Measurements from ENCODE around the gene SLC26A3. TPM values are rescaled to one million over a fixed set of nuclear protein-coding genes. Genes with fewer than 3 reads are reported as not detected.

Gene SLC26A3
- total RNA-seq, 2 donors from 2014 or later = 973 to 1,169 TPM

- Histone ChIP-seq H3K4me3 (no peak overlapping the region), H3K4me1 (no peaks in the 10 kb centered on the region), H3K9ac (ENCODE audit: low read depth in 2 of 2, low read length in 2 of 2) (no peak overlapping the region), H3K9me3 (no peaks in the 10 kb centered on the region), H3K27me3 (no peaks in the 10 kb centered on the region), H3K36me3 (no peaks in the 10 kb centered on the region), H3K27ac (no peak overlapping the region)
- no peak for DNase-seq
- no peak for TF ChIP-seq CTCF (IDR thresholded peaks at IDR 0.05)
- intact Hi-C loops (cut with DNase I) = no loop called here
Observed at GRCh38 chr7:107828540-107828939, 25.5 kb upstream of the SLC26A3 start.

- no peak overlapping the region for H3K27ac ChIP-seq
- H3K4me3 ChIP-seq = no peak overlapping the region
- intact Hi-C loops (cut with DNase I) = no loop called here
- H3K9me3 ChIP-seq = no peaks in the 10 kb centered on the region
- no peaks in the 10 kb centered on the region for H3K27me3 ChIP-seq
- no peaks in the 10 kb centered on the region for H3K36me3 ChIP-seq
- H3K9ac ChIP-seq (ENCODE audit: low read depth in 2 of 2, low read length in 2 of 2) = no peak overlapping the region
- TF ChIP-seq CTCF (IDR thresholded peaks at IDR 0.05) = no peak
- no peaks in the 10 kb centered on the region for H3K4me1 ChIP-seq
- no peak for DNase-seq
Observed at GRCh38 chr7:107827501-107827900, 24.5 kb upstream of the SLC26A3 start.

- Histone ChIP-seq H3K27ac (no peak overlapping the region), H3K27me3 (no peaks in the 10 kb centered on the region), H3K4me1 (no peaks in the 10 kb centered on the region), H3K36me3 (no peaks in the 10 kb centered on the region), H3K9me3 (no peaks in the 10 kb centered on the region), H3K4me3 (no peak overlapping the region), H3K9ac (ENCODE audit: low read depth in 2 of 2, low read length in 2 of 2) (no peak overlapping the region)
- intact Hi-C loops (cut with DNase I) = no loop called here
- no peak for TF ChIP-seq CTCF (IDR thresholded peaks at IDR 0.05)
- DNase-seq = no peak
Observed at GRCh38 chr7:107826451-107826850, 23.4 kb upstream of the SLC26A3 start.

GRCh38 chr7:107824858-107825257 lies 21.8 kb upstream of the SLC26A3 start:
- Histone ChIP-seq H3K27me3 (no peaks in the 10 kb centered on the region), H3K4me1 (no peaks in the 10 kb centered on the region), H3K27ac (no peak overlapping the region), H3K9ac (ENCODE audit: low read depth in 2 of 2, low read length in 2 of 2) (no peak overlapping the region), H3K4me3 (no peak overlapping the region), H3K9me3 (no peaks in the 10 kb centered on the region), H3K36me3 (no peaks in the 10 kb centered on the region)
- DNase-seq = no peak
- intact Hi-C loops (cut with DNase I) = no loop called here
- TF ChIP-seq CTCF (IDR thresholded peaks at IDR 0.05) = no peak

- intact Hi-C loops (cut with DNase I) = no loop called here
- H3K4me1 ChIP-seq = no peaks in the 10 kb centered on the region
- TF ChIP-seq CTCF (IDR thresholded peaks at IDR 0.05) = no peak
- no peak overlapping the region for H3K4me3 ChIP-seq
- H3K27me3 ChIP-seq = no peaks in the 10 kb centered on the region
- DNase-seq = no peak
- H3K36me3 ChIP-seq = no peaks in the 10 kb centered on the region
- H3K27ac ChIP-seq = no peak overlapping the region
- no peak overlapping the region for H3K9ac ChIP-seq (ENCODE audit: low read depth in 2 of 2, low read length in 2 of 2)
- no peaks in the 10 kb centered on the region for H3K9me3 ChIP-seq
Observed at GRCh38 chr7:107818622-107819021, 15.6 kb upstream of the SLC26A3 start.
